Kidney capillary endothelial cell (primary cell): ENCODE measurements around the gene MYH7B.

ENCODE experiments used
- DNase-seq: peaks from one replicate; pipeline ENCODE4 v3.0.0-alpha.2; 2018; ENCODE audit warnings: low spot score

Gene MYH7B

GRCh38 chr20:34955231-34956040 lies at the start of gene MYH7B, which contains the start of gene GSS:
Gene MYH7B (plus strand): TSS chr20:34955868. CDS start chr20:34978006, 22,138 bp downstream.
Gene GSS (minus strand): TSS chr20:34955806. CDS start chr20:34951852, 3,954 bp downstream.
- peak; percentile 91 for DNase-seq

- DNase-seq = peak; percentile 91
These were observed 47.8 kb upstream of the MYH7B start for GRCh38 chr20:34907616-34908469.

GRCh38 chr20:34915131-34915530 lies 40.5 kb upstream of the MYH7B start:
- no peak for DNase-seq

- no peak for DNase-seq
These were observed 39.8 kb upstream of the MYH7B start for GRCh38 chr20:34915749-34916455.

GRCh38 chr20:34916774-34917354 lies 38.8 kb upstream of the MYH7B start:
- DNase-seq = no peak

- no peak for DNase-seq
These were observed 35.6 kb upstream of the MYH7B start for GRCh38 chr20:34920055-34920454.

- DNase-seq = no peak
These were observed 34.2 kb upstream of the MYH7B start for GRCh38 chr20:34921436-34921835.

- no peak for DNase-seq
These were observed 32.9 kb upstream of the MYH7B start for GRCh38 chr20:34922654-34923381.

- DNase-seq = no peak
These were observed 32.3 kb upstream of the MYH7B start for GRCh38 chr20:34923414-34923813.

- no peak for DNase-seq
These were observed 30.3 kb upstream of the MYH7B start for GRCh38 chr20:34925341-34925740.

- no peak for DNase-seq
These were observed 29.7 kb upstream of the MYH7B start for GRCh38 chr20:34925981-34926380.

- DNase-seq = no peak
These were observed 29.1 kb upstream of the MYH7B start for GRCh38 chr20:34926581-34926980.

- no peak for DNase-seq
These were observed 27.9 kb upstream of the MYH7B start for GRCh38 chr20:34927736-34928135.

GRCh38 chr20:34928411-34928810 lies 27.3 kb upstream of the MYH7B start:
- DNase-seq = no peak

- DNase-seq = no peak
These were observed 23.9 kb upstream of the MYH7B start for GRCh38 chr20:34931771-34932170.

- DNase-seq = no peak
These were observed 17.1 kb upstream of the MYH7B start for GRCh38 chr20:34938466-34939163.

- no peak for DNase-seq
These were observed 15.6 kb upstream of the MYH7B start for GRCh38 chr20:34940081-34940481.

GRCh38 chr20:34941226-34941625 lies 14.4 kb upstream of the MYH7B start:
- no peak for DNase-seq

GRCh38 chr20:34942301-34942700 lies 13.4 kb upstream of the MYH7B start:
- no peak for DNase-seq

GRCh38 chr20:34943808-34944567 lies 11.7 kb upstream of the MYH7B start:
- DNase-seq = no peak
